D721Med (cell line): ENCODE measurements around the gene PSD.

Experiments
- DNase-seq: peaks from one replicate; pipeline ENCODE4 v3.0.0; 2011; ENCODE audit warnings: low spot score; ENCODE audit not compliant: insufficient read length
- FAIRE-seq: peaks from 2 replicates; lab custom pipeline; 2011; peaks lifted over from hg19 to GRCh38; lab: Jason Lieb, UNC
- TF ChIP-seq, protein P1 (sequence below): IDR thresholded peaks from 2 replicates; pipeline ENCODE4 v1.5.1; 2012; ENCODE audit warnings: mild to moderate bottlenecking, control low read depth; ENCODE audit not compliant: insufficient read depth; ENCODE audit errors: missing control alignments

PSD gene

DNA sequence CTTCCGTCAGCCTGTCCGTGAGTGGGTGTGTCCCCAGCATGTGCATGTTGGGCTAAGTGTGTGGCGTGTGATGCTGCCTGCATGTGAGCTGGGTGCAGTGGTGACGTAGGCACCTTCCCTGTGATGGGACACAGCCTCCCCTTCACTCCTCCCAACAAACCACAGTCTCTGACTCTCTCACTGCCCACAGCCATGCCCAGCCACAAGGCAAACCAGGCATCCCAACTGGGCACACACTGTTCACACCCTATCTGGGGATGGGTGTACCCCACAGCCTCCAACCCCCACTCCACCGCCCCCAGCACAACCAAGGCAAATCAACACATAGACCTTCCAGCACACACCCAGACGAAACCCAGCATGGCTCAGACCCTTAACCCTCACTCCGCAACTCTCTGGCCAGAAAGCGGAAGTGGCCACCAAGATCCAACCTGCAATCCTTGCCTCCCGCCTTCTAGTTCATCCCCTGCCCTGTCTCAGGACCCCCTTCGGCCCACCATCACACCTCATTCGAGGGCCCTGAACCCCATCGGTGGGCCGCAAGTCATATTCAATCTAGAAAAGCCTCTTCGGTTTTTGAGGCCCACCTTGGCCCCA is 10.4 kb downstream of the PSD start:
- TF ChIP-seq, protein P1, sequence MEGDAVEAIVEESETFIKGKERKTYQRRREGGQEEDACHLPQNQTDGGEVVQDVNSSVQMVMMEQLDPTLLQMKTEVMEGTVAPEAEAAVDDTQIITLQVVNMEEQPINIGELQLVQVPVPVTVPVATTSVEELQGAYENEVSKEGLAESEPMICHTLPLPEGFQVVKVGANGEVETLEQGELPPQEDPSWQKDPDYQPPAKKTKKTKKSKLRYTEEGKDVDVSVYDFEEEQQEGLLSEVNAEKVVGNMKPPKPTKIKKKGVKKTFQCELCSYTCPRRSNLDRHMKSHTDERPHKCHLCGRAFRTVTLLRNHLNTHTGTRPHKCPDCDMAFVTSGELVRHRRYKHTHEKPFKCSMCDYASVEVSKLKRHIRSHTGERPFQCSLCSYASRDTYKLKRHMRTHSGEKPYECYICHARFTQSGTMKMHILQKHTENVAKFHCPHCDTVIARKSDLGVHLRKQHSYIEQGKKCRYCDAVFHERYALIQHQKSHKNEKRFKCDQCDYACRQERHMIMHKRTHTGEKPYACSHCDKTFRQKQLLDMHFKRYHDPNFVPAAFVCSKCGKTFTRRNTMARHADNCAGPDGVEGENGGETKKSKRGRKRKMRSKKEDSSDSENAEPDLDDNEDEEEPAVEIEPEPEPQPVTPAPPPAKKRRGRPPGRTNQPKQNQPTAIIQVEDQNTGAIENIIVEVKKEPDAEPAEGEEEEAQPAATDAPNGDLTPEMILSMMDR, result no peak
- DNase-seq, result no peak
- FAIRE-seq, result no peak

DNA sequence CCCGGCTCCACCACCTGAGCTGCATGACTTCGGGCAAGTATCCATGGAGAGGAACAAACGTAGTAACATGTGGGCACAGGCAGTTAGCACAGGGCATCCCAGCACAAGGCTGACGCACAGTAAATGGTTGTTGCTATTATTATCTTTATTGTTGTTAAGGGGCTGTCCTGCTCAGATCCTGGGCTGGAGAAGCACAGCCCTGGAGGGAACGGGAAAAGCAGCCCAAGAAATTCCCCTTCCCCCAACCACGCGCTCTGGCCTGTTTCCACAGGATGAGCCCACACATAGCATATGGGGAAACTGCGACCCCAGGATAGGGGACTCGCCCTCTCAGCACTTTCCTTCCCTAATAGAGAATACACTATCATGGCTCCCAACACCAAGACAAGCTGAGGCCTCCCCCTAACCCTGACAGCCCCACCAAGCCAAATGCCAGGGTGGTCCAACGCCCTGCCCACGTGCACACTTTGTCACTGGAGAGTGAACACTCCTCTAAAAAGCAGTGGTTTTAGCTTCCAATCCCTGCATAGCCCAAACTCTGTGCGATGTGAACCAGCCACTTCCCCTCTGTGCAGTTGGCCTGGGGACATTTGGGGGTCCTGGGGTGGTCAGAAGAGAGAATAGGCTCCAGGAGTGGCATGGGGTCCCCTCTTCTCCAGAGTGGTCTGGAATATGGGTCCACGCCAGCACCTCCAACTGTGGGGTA is 11.0 kb downstream of the PSD start:
- TF ChIP-seq, protein P1, result no peak
- no peak for FAIRE-seq
- no peak for DNase-seq

DNA sequence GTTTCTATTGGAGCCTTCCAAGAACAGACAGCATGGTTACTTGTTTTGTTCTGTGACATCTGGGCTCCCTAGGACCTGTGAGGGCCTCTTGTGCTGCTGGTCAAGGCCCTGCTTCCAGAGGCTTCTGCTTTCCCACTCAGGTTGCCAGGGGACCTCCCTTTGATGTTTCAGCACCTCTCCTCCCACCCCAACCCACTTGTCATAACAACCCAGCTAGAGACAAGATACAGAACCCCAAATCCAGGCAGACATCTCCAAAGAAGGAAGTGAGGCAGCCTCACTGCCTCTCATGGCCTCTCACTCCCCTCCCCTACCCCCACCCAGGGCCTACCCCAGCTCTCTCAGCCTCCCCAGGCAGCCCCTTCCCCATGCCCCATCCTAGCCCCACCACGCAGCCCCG is 11.8 kb downstream of the PSD start:
- DNase-seq (no peak), FAIRE-seq (no peak)
- TF ChIP-seq, protein P1, result no peak

DNA sequence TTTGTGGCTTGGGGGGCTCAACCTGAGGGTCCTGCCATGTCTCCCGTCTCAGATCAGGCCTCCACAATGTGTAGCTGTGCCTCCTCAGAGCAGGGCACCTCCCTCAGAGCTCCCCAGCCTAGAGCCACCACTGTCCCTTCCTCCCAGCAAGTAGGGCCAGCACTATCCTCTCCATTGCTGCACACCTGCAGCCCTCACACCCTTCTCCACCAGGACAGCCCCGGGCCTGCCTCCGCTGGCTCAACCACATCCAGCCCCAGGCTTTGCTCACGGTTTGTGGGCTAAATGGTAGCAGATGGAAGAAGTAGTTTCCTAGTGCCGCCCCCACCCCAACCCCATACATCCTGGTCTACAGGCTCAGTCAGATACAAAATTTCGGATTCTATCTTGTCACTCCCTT is 13.0 kb downstream of the PSD start:
- TF ChIP-seq, protein P1, result no peak

DNA sequence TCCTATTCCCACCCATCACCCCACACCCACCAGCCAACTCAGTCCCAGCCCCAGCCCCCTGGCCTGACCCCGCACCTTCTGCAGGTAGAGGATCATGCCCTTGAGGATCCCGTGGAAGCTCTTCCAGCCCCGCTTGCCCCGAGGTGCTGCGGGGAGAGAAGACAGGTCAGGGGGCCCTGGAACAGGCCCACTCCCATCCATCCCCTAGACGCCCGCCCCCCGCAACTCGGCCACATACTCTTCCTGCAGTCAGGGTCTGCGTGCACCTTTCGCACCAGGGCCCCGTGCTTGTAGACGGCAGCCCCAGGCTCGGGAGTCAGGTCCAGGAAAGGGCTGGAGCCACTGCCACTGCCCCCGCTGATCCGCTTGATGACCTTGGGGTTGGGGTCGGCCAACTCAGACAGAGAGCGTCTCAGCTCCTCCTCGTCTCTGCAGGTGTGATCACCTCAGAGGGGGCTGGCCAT is 13.4 kb downstream of the PSD start:
- FAIRE-seq (no peak), DNase-seq (no peak)
- TF ChIP-seq, protein P1, result no peak

More for the DNA sequence above, 13.0 kb downstream of the PSD start:
- no peak for DNase-seq
- FAIRE-seq, result no peak

DNA sequence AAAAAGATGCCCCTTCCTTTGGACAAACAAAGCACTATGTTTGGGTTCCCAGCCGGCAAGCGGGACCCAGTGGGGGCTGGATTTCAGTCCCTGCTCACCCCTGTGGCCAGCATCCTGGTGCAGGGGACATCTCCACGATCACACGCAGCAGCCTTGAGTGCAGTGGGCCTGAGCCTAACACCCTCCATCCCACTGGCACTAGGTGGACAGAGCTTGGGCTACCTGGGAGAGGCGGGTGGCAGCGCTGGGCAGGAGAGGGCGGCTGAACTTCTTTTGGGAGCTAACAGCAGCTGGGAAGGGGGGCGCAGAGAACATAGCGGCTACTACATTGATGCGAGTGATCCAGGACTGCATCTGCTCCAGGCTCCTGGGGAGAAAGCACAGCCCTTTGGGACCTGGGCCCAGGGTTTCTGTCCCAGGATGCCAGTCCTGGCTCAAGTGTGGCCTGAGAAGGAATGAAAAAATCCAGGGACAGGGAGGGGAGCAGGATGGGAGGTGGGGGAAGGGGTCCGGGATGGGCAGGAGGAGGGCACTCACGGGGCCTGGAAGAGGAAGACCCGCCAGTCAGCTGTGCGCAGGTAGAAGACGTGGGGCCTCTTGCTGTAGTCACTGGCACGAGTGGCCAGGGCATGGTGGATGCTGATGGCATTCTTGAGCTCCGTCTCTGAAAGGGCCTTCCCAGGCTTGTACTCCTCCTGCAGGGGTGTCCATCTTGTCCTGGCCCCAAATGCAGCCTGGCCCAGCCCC is 14.1 kb downstream of the PSD start:
- DNase-seq (no peak), FAIRE-seq (no peak)
- TF ChIP-seq, protein P1, result no peak
